Stimulated activated CD4-positive, alpha-beta T cell treated with anti-CD3 and anti-CD28 coated beads, Interleukin-12 subunit alpha, Interleukin-12 subunit beta, amount 100 ng/mL, for 24 hours (primary cell): ENCODE results near the gene THSD7A.
"Not testable (repeated sequence)": the region's sequence is repeated elsewhere in the genome, so short reads cannot be mapped to it uniquely, and the experiment has no call there.

Experiments used
- DNase-seq, 2 experiments: peaks; one replicate each; pipeline ENCODE4 v3.0.0-alpha.2; 2020; ENCODE audit warnings: low read depth in 2 of 2

THSD7A gene

GRCh38 chr7:11457419-11457818, 374.6 kb downstream of the THSD7A start:
- no peak for DNase-seq

DNA sequence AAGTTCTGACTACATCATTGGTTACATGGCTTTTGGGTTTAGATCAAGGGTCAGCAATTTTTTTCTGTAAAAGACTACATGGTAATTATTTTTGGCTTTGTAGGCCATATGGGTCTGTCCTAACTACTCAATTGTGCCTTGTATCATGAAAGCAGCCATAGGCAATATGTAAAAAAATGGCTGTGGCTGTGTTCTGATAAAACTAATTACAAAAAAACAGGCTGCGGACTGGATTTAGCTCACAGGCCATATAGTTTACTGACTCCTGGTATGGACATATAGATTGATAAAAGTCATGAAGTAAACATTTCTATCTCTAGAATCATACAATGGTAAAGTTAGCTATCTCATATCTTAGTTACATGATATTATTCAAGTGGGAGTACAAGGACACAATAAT, 375.4 kb downstream of the THSD7A start:
- DNase-seq, result no peak

DNA sequence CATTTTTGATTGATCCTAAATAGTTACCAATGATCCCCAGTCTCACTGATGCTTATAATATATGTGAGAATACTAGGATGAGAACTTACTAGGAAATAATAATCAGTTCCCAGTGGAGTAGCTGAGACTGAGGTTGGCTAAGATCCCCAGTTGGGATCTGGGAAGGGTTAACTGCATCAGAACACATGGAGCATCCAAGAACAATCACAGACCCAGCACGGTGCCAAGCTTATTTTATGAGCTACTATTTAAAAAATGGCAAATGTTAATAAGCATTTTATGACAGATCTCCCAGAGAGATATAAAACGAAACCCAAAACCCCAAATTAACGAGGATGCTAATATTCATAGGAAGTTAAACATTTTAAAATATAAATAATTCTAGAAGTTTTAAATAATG, 379.5 kb downstream of the THSD7A start:
- DNase-seq, result no peak

GRCh38 chr7:11450281-11450680, 381.7 kb downstream of the THSD7A start:
- no peak for DNase-seq

GRCh38 chr7:11449316-11449715, 382.7 kb downstream of the THSD7A start:
- DNase-seq, result no peak

GRCh38 chr7:11448323-11448722, 383.7 kb downstream of the THSD7A start:
- DNase-seq, result no peak

- no peak for DNase-seq
Measured at GRCh38 chr7:11447106-11447505, 384.9 kb downstream of the THSD7A start.

- DNase-seq, result not testable (repeated sequence)
Measured at GRCh38 chr7:11443934-11444333, 388.1 kb downstream of the THSD7A start.

DNA sequence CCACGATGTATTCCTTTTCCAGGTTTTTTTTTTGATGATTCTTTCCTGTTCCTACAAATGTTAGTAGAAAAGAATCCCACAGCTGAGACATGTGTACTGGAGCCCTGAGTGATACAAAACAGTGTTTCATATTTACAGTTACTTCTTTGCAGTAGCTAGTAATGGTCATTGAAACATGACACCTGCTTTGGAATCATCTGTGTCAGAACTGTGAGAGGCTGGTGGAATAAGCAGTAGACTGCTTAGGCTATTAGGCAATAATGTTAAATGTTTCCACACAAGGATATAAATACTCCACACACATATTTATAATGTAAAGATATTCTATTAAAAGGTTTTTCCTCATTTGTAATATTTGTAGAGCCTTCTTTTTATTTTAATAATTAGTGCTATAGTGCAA, 394.0 kb downstream of the THSD7A start:
- DNase-seq, result no peak

DNA sequence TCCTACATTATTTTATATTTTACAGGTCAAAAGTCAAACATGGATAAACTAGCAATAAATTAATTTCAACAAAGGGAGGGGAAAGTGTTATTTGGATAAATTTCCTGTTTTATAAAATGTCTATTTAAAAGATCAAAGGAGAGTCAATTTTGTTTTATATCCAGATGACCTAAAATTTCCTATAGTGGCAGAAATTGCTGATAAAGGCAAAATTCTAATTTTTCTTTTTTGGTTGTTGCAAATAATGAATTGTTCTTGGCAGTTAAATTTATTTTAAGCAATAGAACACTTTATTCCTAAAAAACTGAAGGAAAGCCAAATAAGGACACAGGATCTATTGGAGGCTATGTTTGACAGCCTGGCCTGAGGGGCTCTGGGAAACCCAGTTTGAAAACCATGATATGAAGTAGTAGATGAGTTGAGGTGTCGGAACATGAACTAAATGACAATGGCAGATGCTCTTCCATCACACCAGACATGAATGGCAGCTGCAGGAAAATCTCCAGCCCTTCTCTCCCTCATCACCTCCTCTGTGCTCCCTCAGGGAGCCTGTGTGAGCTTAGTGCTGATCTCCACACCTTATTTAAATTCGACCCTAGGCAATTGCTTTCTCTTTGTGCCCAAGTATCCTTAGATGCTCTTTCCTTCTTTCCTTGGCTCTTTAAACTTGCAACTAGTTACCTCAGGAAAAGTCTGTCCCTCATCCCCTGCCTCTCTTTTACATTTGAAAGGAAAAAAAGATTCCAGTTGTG, 395.0 kb downstream of the THSD7A start:
- no peak for DNase-seq

GRCh38 chr7:11436316-11436715, 395.7 kb downstream of the THSD7A start:
- DNase-seq, result no peak

DNA sequence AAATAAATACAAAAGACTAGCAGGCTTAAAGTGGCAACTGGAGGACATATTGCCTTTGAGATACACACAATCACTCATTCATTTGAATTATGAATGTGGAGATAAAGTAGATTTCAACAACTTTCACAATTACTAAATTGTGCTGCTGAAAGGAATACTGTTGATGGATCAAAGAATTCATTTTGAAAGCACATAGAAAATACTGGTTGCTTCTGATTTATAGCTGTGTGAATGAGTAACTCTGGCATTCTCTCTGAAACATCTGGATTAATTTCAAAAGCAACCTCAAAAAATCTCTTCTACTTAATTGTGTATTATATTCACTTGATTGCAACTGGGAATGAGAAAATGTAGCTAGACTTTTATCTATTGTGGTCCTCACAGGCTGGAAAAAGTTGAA, 397.6 kb downstream of the THSD7A start:
- no peak for DNase-seq

DNA sequence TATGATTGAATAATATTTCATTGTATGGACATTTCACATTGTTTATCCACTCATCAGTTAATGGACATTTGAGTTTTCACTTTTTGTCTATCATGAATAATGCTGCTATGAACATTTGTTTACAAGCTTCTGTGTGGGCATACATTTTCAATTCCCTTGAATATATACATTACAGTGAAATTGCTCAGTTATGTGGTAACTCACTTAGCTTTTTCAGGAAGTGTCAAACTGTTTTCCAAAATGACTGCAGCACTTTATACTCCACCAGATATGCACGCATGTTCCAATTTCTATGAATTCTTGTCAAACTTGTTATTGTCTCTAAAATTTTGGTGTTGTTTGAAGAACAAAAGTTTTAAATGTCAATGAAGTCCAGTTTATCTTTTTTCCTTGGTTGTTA, 401.2 kb downstream of the THSD7A start:
- no peak for DNase-seq

DNA sequence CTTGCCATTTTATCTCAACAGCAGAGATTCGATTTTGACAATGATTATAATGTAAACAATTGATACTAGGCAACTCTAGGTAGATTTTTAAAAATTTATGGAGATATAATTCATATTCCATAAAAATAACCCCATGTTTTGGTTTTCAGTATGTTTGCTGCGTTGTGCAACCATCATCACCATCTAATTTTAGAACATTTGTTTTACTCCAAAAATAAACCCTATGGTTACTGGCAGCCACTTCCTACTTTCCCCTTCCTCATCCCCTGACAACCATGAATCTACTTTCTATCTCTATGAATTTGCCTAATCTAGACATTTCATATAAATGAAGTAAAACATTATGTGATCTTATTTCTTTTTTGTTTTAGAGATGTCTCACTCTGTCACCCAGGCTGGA, 401.9 kb downstream of the THSD7A start:
- no peak for DNase-seq

DNA sequence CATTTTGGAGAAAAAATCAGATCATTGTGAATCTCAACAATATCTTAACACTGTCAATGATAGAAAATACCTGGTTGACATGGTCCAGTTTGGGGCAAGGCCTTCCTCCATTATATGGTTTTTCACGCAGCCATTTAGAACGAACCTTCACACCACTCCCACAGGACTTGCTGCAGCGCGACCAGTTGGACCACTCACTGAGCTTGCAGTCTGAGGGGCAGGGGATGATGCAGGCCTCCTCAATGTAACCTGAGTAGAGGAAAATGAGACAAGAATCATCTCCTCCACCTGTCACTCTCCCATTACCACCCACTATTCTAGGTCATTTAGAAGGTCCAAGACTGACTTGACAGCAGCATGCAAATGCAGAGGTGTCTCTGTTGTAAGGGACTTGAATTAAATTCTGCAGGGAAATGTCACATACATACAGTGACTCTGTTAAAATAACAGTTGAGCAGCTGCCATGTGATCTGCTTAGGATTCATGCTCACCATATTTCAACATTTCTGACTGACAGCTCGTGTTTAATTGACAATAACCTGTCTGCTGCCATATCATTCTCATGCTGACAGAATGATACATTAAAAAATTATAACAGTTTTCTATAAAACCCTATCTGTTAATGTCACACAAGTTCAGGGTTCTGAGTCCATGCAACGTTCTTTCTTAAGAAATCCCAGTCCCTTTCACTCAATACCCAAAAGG, 403.0 kb downstream of the THSD7A start:
- no peak for DNase-seq

GRCh38 chr7:11427686-11428273, 404.2 kb downstream of the THSD7A start:
- DNase-seq, result no peak

GRCh38 chr7:11424006-11424405, 408.0 kb downstream of the THSD7A start:
- no peak for DNase-seq

- DNase-seq, result no peak
Measured at GRCh38 chr7:11420049-11420448, 411.9 kb downstream of the THSD7A start.

- no peak for DNase-seq
Measured at GRCh38 chr7:11416641-11417458, 415.1 kb downstream of the THSD7A start.

- DNase-seq, result no peak
Measured at GRCh38 chr7:11415101-11415500, 416.9 kb downstream of the THSD7A start.

GRCh38 chr7:11413901-11414300, 418.1 kb downstream of the THSD7A start:
- no peak for DNase-seq

GRCh38 chr7:11412036-11412435, 420.0 kb downstream of the THSD7A start:
- DNase-seq, result no peak
